GM21367 (cell line): Measurements from ENCODE around the gene PASD1.

Experiments used
- ATAC-seq: cut with Tn5 transposase; IDR thresholded peaks from one replicate; pipeline ENCODE4 v1.9.1; 2021; ENCODE audit not compliant: unreplicated experiment

The PASD1 gene

DNA sequence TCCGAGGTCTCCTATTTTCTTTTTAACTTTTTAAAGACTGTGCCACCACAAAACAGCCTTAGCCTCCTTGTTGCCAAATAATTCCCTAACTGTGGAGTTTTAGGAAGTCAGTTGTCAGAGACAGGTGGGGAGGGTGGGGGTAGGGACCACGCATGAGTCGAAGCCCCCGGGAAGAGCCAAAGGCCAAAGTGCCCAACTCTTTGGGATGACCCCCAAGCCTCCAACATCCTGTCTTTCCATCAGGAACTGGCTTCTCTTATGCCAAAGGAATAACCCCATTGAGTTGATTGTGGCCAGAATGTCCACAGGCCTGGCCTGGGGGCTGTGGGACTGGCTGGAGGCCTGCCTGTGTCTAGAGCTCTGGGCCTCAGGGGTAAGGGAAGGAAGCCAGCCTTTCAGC, 137.6 kb downstream of the PASD1 start:
- no peak for ATAC-seq

DNA sequence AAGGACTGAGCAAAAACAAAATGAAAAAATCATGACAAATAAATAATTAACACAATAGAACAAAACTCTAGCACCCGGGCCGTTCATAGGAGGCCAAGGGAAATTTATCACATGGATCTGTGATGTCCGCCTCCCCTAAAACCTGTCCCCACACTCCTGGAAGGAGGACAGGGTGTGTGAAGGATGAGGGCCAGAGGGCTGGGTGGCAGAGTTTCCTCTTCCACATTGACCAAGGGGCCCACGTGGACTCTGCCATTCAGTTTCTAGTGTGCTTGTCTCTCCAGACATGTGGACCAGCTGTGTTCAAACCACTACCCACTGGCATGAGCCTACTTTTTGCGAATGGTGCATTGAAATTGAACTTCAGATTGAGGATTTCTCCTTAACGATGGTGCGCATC, 138.1 kb downstream of the PASD1 start:
- ATAC-seq: no peak

DNA sequence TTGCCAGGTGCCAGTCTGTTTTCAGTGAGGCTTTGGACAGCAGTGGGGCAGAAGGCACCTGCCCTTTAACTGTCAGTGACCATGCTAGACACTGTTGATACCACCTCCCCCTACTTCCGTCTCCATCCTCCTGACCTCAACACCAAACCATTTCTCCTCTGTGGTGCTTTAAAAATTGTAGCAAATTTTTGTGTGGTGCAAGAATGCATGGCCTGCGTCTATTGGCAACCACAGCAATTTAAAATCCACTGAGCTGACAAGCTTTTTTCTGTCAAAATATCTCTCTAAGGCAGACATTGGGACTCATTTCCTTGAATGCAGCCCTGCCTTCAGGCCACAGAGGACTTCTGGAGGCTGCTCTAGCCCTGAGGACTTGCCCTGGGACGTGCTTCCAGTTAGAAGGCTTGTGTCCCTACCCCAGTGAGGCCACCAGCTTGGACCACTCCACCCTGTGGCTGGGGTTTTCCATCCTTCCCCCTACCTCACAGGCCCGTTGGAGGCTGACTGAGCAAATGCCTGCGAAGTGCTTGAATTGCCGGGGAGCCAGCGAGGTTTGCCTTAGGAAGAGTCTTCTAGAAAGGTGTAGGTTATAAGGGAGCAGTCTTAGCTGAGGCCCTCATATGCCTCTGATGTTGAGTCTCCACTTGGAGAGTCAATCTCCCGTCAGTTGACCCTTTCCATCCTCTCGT, 138.7 kb downstream of the PASD1 start:
- ATAC-seq: no peak

DNA sequence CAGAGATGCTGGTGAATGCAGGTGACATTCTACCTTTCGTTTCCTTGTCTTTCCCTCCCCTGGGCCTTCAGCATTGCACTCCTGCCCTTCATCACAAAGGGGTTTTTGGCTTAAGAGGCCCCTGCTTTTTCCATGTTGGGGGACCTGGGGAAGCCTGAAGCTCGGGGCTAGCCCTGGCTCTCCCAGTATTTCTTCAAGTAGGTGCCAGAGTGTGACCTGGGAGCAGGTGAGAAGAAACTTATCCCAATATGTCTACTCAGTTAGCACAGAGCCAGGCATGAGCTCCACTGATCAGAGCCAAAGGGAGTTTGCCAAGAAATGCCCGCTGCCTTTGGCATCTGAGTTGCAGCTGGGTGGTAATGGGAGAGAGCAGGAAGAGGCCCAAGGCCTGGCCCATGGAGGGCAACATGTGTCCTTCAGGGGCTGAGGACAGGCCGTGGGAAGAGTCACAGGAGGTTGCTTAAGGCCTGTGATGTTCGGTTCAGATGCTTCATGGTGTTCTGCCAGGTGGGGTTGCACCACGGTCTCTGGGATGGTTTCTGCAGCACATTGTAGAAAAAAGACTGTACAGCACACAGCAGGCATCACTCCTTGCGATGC, 139.4 kb downstream of the PASD1 start:
- no peak for ATAC-seq

DNA sequence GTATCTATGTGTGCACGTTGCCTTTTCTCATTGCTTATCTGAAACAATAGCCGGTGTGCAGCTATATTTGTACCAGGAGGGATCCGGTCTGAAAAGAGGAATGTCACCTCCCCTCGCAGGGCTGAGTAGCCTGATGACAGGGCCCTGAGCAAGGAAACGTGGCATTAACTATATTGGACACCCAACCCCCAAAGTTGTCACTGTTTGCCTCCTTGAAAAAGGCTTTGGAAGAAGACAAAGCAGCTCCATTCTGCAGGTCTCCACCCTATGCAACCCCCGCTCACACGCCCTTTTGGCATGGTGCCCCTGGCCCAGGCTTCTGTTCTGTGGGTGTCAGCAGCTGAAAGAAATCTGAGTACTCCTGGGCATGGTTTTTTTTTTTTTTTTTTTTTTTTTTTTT, 140.0 kb downstream of the PASD1 start:
- ATAC-seq: no peak

DNA sequence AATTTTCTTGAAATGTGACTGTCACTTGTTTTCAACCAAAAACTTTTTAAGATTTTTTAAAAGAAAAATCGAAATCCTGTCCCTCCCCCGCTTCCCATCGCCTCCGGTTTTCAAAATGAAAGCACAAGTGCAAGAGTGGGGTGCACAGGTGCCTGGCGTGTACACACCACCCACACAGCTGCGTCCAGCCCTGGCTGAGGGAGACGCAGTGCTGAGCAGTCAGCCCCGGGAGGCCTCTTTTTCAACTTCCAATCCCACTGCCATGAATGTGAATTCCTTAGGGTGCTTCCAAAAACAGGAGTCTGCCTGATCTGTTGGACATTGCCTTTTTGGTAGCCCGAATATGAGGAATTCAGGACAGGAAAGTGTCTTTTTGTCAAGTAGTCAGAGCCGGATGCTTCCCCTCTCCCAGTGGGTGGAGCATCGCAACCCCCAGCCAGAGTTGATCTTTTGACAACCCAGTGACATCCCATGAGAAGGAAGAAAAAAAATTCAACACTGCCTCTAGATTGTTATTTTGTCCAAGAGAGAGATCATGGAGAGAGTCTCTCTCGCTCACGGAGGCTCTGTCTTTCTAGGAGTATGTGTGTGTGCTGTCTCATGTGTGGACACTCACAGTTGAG, 140.7 kb downstream of the PASD1 start:
- no peak for ATAC-seq

DNA sequence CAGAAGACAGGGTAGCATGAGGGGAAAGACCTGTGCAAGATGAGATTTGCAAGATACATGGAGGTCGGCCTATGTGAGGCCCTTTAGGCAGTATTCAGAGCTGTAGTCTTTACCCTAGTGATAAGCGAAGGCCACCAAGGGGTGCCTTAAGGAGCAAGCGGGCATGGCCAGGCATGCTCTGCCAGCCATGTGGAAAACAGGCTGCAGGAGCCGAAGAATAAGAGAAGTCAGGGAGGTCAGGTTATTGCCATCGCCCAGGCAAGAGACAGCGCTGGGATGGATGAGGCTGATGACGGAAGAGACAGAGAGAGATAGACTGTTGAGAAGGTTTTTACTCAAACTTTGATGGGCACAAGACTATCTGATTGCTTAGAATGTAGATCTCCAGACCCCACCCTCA, 145.3 kb downstream of the PASD1 start:
- no peak for ATAC-seq

DNA sequence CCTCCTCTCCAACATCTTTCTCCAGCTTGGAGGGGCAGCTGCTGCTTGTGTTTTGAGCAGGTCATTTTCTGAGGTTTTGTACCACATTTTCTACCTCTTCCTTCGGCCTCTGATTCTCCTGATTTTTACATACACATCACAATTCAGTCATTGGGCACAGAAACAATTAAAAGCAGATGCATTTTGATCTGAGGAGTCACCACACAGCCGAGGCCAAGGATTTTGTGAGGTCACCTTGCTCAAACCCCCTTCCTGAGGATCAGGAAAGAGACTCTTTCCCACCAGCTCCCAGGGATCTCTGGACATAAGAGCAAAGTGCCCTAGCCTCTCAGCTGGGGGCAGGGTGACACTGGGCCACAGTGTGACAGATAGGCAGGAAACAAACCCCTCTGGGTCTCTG, 147.0 kb downstream of the PASD1 start:
- no peak for ATAC-seq

DNA sequence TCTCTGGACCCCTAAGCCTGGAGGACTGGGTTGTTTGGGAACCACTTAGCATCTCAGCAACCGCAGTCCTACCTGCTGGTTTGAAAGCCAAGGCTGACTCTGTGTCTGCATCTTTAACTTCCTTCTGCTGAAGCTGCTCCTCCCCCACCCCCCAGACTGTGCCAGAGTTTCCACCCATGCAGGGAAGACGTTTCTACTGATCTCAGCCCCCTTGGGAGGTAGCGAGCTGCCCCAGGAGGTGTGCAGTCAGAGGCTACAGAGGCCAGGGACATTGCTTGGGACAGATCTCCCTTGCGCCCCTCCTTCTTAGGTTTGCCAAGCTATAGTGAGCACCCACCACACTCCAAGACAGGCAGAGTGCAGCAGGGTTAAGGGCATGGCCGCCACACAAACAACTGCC, 147.7 kb downstream of the PASD1 start:
- ATAC-seq: no peak

DNA sequence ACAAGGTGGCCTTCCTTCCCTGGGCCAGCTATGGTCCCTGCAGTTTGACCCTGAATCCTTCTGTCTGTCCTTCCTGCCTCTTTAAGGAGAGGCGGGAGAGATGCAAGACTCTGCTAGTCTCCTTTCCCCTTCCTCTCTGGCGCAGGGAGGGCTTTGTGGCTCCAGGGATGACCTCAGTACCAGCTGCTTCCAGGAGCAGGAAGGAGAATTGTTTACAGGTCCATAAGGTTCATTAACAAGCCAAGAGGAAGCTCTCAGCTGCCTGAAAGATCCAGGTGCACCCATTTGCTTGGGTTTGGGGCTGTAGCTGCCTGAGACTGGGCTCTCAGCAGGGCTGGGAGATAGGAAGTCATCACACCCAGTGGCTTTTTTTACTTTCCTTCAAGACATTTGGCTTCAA, 148.3 kb downstream of the PASD1 start:
- ATAC-seq: no peak

DNA sequence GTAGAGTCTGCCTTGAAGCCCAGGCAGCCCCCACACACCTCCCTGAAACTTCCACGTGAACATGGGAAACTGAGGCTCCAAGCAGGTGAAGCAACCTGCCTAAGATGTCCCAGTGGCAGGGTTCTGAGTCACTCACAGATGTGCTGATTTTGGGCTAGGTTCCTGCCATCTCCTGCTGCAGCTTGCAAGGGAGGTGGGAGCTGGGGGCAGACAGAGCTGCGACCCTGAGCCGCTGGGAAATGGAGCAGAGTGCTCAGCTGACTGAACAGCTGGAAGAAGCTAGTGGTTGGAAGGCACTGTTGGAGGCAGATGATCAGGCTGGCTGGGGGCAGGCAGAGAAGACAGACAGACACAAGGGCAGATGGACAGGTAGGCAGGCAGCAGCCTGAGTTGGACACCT, 148.8 kb downstream of the PASD1 start:
- ATAC-seq: no peak

DNA sequence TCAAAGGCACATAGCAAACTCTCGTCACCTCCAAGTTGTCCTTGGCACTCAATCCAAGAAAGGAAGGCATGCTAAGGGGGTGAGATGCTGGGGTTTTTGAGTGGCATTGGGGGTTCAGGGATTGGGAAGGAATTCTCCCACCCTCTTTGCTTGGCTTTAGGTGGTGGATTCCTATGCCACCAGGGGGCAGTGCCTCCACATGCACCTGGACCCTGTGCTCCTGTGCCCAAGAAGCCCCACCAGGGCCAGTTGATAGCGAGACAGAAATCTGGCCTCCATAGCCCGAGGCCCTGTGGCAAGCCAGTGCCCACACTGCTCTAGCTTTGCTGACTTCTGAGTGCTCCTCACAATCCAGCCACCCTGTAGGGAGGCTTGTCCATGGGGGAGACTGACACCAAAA, 150.4 kb downstream of the PASD1 start:
- ATAC-seq: no peak

DNA sequence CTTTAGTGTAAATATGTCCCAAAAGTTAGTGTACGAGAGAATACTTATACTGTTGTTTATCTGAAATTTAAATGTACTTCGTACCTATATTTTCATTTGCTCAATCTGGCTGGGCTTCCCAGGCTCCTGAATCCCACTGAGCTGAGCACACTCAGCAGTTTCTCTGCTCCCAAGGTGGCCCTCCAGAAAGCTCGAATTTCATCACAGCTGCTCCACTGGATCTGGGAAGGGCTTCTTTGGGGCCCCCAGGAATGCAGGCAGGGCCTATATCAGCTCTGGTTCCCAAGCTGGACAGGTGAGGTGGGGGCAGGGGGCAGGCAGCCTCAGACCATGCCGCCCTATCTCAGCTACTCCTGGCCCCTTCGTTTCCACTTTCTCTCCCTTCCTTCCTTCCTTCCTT, 150.9 kb downstream of the PASD1 start:
- no peak for ATAC-seq

DNA sequence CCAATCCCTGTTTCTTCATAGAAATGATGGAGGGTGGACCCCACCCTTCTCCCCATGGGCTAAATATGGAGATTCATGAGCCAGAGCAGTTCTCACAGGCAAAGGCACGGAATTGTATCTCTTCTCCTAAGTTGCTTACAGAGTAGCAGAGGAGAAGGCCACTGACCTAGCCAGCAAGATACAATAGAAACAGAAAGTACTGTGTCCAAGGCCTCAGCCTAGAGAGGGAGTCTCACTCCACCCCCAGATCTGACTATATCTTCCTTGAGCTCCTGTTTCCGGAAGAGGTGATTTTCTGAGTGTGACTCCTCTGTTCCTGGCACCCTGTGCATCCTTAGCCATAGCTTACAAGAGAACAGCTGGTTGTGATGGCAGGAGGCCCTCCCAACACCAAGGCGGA, 152.3 kb downstream of the PASD1 start, which contains the start of gene FATE1:
FATE1 (plus strand) TSS at position 284 of the 400 bp plus-strand sequence; CDS start at position 369, 85 bp downstream.
- no peak for ATAC-seq

DNA sequence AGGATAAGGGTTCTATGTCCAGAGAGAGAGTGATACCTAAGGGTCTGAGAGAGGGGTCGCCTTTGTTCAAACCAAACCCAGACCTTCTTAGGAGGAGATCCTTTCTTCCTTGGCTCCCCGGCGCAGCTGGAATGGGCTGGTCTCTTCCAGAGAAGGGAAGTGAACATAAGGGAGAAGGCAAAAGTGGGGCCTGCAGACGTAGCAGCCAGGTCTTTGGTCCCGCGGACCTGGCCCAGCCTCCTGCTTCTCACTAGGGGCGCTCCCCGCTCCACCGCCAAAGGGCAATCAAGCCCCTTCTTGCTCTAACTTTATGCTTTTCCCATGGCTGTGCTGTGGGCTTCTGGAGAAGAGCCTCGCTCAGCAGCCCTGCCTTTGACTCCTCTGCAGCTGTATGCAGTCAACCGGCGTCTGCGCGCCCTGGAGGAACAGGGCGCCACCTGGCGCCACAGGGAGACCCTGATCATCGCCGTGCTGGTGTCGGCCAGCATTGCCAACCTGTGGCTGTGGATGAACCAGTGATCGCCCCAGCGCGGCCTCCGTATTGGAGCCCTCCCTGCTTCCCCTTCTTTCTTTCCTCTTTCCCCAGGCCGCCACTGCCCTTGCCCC, 158.9 kb downstream of the PASD1 start:
- no peak for ATAC-seq

DNA sequence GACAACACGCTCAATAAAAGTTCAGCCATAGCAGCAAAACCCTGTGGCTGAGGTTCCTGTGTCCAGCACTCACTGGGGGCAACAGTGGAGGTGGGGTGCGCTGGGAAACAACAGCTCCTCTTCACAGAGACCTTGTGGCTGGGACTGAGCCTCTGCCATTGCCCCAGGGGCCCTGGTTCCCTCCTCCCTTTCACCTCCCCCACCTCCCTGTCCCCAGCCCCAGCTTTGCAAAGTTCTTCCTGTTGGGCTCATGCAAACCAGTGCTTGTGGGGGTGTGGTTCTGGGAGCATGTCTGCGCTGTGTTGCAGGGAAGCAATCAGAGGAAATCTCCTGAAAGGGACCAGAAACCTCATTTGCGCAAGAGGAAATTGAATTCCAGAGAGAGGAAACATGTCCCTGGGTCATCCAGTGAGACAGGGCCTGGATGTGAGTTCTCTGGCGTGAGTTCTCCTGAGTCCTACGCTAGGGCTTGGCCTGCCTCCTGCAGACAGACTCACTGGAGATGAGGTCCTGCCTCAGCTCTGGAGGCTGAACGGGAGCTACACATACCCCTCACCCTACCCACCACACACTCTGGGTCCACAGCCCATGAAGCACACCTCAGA, 159.8 kb downstream of the PASD1 start:
- no peak for ATAC-seq

DNA sequence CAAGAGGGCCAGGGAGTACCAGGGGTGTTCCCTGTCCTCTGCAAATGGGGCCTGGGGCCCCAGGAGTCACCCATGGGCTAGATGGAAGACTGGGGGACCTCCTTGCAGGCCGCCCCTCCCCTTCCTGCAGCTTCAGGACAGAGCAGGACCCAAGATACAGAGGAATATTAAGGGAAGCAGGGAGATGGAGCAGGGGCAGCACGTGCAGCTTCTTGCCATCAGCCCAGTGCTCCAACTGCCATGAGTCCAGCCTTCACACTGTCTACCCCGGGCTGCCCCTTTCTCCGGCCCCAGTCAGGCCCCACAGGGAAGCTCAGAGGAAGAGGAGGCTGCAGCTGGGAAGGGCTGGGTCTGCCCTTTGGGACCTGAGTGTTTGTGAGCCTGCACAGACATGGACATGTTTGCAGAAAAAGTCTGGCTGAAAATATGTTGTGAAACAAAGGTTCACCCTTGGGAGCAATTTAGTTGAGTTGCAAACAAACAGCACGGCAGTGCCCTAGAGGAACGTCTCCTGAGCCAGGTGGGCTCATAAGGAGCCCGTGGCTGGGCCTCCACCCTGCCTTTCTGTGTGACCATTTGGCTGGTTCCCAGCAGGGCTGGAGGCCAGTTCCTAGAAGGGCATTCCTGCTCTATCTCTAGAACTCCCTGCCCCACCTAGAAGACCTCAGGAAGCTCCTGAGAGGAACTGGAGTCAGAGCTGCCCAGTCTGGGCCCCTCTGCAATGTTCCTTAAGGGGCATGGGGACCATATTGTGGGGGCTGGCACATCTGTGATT, 161.3 kb downstream of the PASD1 start:
- ATAC-seq: no peak

DNA sequence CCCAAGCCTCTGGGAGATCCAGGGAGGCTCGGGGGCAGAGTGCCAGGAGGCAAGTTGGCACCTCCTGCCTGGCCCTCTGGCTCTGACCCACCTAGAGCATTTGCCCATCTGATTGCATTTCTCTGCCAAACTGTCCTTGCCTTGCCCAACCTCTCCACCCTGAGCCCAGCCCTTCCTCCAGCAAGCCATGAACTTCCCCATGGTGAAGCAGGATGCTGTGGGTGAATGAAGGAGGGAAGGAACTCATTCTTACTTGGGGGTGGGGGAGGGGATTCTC, 161.8 kb downstream of the PASD1 start:
- ATAC-seq: no peak
